H7 (cell line): ENCODE measurements around the gene LSAMP. TPM values are rescaled to one million over a fixed set of nuclear protein-coding genes. Genes with fewer than 3 reads are reported as not detected.
A peak's percentile ranks its signal among the peaks of the same experiment; 100 is the strongest.

Experiments
- DNase-seq: peaks from one replicate; pipeline ENCODE4 v3.0.0; 2012
- H3K27me3 ChIP-seq: 2 replicates; pipeline ENCODE4 v1.6.0; 2011; ENCODE audit warnings: mild to moderate bottlenecking, low read length; ENCODE audit not compliant: control insufficient read depth, insufficient read depth
- H3K36me3 ChIP-seq: replicated peaks from 2 replicates; pipeline ENCODE4 v1.5.1; 2011; ENCODE audit warnings: low read length; ENCODE audit not compliant: control insufficient read depth, insufficient read depth
- H3K4me3 ChIP-seq: 2 replicates; pipeline ENCODE4 v1.5.1; 2011; ENCODE audit warnings: low read depth, mild to moderate bottlenecking, control low read depth, low read length, moderate library complexity; ENCODE audit not compliant: insufficient read depth
- total RNA-seq: library from RNA; depleted of rRNA; stranded (reverse); fragments of >200 nt; shearing (Covaris generic); gene quantifications from 2 replicates; pipeline ENCODE4 v1.2.3, GENCODE V29; 2014

The LSAMP gene
- total RNA-seq, 1 experiment from 2014 or later: 2.6 TPM

DNA sequence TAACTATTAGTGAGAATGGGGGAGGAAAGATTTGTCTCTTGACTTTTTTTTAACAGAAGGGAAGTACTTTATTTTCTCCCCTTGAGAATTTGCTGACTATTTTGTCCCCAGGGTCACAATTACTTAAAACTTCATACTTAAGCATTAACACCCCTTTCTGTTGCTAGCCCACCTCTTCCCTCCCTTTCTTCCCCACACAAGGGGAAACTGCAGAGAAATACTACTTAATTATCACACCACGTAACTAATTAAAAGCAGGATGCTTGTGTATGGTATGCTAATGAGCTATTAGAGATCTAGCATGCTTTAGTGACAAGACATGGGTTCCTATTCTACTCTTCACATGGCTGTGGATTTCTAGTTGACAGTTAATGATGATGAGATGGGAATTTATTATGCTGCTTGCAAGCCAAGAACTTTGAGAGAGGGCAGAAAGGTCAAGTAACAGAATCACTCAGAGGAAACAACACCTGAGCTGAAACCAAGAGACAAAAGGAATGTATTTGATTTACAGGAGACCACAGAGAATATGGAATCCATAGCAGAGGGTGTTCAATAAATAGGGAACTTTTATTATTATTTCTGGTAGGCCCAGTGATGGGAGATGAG is 179.2 kb downstream of the LSAMP start:
- H3K4me3 ChIP-seq: no peak overlapping the region
- DNase-seq: no peak
- H3K27me3 ChIP-seq: peaks cover 5% of the 10 kb centered on the region
- H3K36me3 ChIP-seq: no peaks in the 10 kb centered on the region

DNA sequence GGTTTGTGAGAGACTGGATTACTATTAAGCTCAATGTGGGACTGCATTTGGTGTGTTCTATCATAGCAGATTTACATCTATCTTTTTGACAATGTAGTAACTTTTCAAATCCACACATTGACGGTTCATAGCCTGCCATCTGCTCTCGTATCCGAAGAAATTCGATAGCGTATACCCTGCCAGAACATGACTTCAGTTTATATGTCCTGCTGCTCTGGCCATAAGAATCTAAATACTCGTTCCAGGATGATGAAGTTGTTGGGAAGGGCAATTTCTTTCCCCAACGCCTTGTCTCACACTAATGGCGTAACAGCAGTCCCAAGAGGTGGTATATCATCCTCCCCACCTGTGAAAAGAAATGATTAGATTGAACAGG is 180.0 kb downstream of the LSAMP start:
- Histone ChIP-seq H3K36me3 (no peaks in the 10 kb centered on the region), H3K4me3 (no peak overlapping the region), H3K27me3 (peaks cover 12% of the 10 kb centered on the region)
- DNase-seq: no peak

DNA sequence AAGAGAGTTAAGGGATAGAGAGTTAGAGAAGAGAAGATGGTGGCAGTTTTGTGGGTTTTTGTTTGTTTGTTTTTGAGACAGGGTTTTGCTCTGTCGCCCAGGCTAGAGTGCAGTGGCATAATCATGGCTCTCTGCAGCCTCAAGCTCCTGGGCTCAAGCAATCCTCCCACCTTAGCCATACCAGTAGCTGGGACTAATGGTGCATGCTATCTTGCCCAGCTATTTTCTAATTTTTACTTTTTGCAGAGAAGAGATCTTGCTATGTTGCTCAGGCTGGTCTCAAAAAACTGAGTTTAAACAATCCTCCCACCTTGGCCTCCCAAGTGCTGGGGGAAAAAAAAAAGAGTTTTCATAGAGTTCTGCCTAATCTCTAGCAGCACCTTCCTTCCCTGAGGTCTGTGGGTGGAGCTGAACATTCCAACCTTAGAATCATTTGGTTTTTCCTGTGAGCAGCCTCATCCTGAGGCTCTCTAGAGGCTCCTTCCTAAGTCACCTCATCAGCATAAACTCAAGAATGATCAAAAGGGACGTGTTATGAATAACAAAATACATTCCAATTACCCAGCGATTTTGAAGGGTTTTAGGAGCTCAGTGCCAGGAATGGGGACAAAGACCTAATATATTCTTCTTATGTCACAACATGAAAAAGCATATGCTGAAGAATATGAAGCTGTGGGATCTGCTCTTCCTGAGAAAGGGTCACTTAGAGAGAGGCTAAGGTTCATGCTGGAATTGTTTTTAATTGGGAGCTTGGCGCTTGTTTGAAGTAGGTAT is 180.6 kb downstream of the LSAMP start:
- Histone ChIP-seq H3K27me3 (peaks cover 12% of the 10 kb centered on the region), H3K4me3 (no peak overlapping the region), H3K36me3 (no peaks in the 10 kb centered on the region)
- DNase-seq: no peak

DNA sequence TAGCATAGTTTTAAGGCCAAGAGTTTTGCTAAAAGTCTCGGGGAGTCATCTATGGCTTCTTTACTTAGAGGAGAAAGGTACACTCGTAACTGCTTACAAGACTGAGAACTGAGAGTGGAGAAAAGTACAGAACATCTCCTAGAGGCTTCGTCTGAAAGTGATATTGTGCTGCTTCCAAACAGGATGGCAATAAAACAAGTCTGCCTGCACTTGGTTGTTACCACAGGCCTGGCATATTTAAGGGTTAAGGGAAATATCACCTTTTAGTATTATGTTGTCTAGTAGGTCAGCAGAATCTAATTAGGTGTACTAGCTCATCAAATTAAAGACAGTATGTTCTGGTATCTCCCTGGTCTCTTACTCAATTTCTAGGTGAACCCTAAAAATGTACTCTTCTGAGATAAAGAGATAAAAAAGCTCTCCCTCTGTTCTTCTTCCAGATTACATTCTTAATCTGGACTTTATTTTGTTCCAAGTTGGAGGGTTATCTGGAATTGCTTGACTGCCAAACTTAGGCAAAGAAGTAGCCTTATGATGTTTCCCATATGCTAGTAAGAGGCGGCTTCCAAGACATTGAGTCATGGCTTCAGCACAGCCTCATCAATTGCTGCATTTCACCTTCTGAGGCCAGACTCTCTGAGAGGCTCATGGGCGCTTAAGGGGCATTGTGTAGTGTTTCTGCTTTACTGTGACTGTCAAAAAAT is 181.3 kb downstream of the LSAMP start:
- Histone ChIP-seq H3K4me3 (no peak overlapping the region), H3K27me3 (peaks cover 16% of the 10 kb centered on the region), H3K36me3 (no peaks in the 10 kb centered on the region)
- no peak for DNase-seq

DNA sequence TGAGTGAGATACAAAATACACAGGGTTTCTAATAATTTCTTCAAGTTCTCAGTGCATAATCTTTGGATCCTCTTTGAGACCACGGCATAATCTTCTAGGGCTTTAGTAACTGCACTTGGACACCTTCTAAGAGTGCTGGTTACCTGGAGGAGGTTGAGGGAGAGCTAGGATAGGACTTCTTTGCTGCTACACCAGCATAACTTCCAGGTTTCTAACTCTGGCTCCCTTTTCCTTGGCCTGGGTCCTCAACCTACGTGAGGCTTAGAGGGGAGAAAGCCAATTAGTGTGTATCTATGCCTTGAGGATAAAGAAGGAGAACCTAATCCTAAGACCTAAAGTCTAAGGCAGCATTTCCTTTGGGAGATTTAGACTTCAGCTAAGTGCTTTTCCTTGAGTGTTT is 184.8 kb downstream of the LSAMP start:
- Histone ChIP-seq H3K27me3 (peaks cover 29% of the 10 kb centered on the region), H3K36me3 (no peaks in the 10 kb centered on the region), H3K4me3 (no peak overlapping the region)
- peak; percentile 4 for DNase-seq

DNA sequence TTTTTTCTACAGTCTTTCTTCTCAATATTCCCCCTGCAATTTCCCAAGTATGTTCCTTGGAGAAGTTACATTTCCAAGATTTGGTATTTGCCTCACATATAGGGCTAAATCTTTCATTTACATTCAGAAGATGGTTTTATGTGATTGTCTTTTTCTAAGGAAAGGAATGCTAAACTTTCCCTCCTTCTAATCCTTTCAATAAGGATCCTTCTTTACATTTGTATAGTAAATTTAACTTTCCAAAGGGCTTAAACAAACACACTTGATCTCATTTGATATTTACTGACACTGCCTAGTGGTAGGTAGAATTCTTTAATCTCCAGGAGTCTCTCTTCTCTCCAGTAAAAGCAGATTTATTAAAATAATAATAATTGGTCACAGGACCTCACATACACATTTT is 185.3 kb downstream of the LSAMP start:
- H3K36me3 ChIP-seq: no peaks in the 10 kb centered on the region
- H3K4me3 ChIP-seq: no peak overlapping the region
- peaks cover 29% of the 10 kb centered on the region for H3K27me3 ChIP-seq
- DNase-seq: peak; percentile 3

DNA sequence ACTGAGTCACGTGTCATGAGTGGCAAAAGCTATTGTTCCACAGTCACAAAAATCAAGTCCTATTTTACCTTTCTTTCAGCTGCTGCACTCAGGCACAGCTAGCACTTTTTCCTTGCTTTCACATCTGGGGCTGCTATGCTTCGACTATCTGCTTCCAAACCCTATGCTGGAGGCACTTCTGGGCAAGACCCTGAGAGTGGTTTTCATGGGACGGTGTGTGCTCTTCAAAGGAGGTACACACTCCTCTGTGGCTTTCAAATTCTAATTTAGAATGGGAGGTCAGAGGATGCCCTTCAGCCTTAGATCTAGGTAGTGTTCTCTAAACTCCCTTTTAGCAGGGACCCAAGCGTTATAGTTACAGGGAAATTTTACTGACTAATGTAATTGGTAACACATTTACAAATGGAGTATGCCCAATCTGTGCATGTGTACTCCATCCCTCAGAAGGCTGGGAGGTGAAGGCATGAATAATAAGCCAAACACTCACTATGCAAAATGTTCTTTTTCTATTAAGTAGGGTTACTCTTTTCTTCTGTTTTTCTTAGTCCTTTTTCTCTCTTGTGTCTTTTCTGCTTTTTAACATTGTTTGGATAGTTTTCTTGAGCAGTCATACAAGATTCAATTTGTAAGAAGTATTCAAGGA is 188.3 kb downstream of the LSAMP start:
- no peaks in the 10 kb centered on the region for H3K36me3 ChIP-seq
- peak; percentile 6 for DNase-seq
- peaks cover 29% of the 10 kb centered on the region for H3K27me3 ChIP-seq
- H3K4me3 ChIP-seq: no peak overlapping the region

DNA sequence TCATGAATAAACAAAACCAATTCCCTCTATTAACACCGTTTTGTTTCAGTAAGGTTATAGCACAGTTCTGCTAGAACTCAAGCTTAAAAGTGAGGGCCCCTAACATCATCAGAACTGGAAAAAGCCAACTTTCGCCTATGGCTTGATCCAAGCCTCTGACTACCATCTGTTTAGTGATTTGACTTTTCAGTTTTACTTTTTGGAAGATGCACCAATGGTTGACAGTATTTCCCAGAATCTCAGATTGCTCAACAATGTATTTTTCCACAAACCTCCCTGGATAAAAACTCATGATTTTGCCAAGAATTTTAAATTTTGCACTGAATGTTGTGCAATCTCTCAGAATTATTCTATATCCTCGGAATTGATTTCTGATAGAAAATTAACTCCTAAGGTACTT is 190.7 kb downstream of the LSAMP start:
- H3K4me3 ChIP-seq: no peak overlapping the region
- H3K27me3 ChIP-seq: peaks cover 17% of the 10 kb centered on the region; the same call in 1 of the 2 replicates
- no peak for DNase-seq
- H3K36me3 ChIP-seq: no peaks in the 10 kb centered on the region

DNA sequence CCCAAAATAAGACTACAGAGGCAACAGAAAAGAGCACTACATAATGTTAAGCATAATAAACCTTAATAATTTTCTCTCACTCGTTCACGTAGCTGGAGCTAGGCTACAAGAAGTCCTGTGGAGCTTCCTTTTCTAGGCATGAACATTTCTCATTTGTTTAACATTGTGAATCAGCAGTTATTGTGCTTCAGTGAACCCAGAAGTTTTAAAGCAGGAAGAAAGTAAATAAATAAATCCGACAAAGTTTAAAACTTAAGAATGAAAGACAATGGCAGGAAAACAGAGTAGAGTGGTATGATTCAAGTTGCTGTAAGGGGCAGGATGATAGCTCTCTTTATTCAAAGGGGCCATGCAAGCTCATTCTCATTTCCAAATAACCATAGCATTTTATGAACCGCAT is 191.8 kb downstream of the LSAMP start:
- no peak for DNase-seq
- H3K4me3 ChIP-seq: no peak overlapping the region
- H3K36me3 ChIP-seq: no peaks in the 10 kb centered on the region
- H3K27me3 ChIP-seq: peaks cover 11% of the 10 kb centered on the region; the same call in 1 of the 2 replicates

DNA sequence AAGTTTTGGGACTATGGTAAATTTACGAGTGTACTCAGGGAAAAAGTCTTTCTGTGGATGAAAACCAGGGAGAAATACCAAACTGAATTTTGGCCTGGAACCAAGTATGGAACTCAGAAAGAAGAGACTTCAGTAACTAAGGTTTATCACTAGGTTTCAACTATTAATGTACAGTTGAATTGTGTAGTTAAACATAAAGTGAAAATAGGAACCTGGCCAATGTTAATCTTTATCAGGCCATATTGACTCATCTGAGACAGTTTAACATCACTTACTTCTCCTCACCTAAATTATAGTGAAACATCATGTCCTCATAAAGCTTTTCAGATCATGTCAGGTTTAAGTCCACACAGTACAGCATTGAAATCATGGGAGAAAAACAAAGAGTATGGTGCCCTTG is 197.7 kb downstream of the LSAMP start:
- Histone ChIP-seq H3K36me3 (no peaks in the 10 kb centered on the region), H3K27me3 (no peaks in the 10 kb centered on the region), H3K4me3 (no peak overlapping the region)
- DNase-seq: no peak

DNA sequence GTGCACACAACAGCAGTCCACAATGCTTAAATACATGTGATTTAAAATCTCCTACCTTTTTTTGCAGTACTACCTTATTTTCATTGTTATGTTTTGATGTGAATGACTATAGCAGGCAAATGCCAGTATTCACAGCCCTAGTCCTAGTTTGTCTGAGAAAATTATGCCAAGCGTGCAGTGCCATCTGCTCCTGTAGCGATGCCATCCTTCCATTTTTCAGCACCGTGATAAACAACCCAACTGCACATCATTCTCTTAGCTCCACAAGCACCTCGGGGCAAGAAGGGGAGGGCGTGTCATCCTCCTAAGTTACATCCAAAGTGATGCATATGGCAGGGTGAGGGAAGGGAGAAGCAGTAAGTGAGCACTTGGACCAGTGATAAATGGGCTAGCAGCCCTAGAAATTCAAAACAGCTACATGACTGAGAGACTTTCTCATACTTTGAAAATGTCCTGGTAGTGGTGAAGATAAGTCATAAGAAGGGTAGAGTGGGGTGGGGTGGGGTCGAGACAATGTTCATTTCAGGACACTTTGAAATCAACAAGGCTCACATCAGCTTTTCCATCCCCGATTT is 198.8 kb downstream of the LSAMP start:
- Histone ChIP-seq H3K27me3 (no peaks in the 10 kb centered on the region), H3K4me3 (no peak overlapping the region), H3K36me3 (no peaks in the 10 kb centered on the region)
- DNase-seq: no peak

DNA sequence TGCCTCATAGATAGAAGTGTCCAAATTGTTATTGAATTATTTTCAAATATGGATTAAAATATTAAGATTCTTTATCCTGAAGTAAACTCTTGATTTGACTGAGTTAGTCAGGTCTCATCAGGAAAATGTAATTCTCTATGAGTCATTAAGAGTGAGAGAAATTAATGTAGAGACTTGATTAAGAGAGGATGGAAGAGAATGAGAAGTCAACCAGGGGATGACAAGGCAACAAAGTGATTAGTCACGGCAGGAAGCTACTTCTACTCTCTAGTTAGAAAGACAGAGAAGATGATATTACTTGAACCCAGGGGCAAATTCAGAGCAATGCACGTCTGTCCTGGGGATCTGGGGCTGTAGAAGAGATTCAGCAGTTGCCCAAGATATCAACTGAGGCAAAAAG is 202.5 kb downstream of the LSAMP start:
- no peak for DNase-seq
- H3K4me3 ChIP-seq: no peak overlapping the region
- no peaks in the 10 kb centered on the region for H3K36me3 ChIP-seq
- H3K27me3 ChIP-seq: no peaks in the 10 kb centered on the region

DNA sequence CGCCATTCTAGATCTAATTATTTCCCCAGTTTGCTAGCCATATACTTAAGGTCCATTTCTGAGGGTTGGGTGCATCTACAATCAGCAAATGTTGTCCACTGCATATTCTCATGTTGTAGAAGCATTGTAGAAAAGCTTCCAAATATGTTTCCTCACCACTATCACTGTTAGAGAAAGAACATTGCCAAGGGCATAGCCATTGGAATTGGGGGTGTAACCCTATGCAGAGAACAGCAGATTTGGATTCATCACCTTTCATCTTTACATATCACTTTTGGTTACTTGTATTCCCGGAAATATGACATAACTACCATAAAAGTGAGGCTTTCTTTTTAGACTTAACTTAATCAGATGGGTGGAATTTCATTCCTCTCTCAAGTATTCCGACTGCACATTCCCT is 203.6 kb downstream of the LSAMP start:
- Histone ChIP-seq H3K4me3 (no peak overlapping the region), H3K27me3 (no peaks in the 10 kb centered on the region), H3K36me3 (no peaks in the 10 kb centered on the region)
- DNase-seq: no peak

DNA sequence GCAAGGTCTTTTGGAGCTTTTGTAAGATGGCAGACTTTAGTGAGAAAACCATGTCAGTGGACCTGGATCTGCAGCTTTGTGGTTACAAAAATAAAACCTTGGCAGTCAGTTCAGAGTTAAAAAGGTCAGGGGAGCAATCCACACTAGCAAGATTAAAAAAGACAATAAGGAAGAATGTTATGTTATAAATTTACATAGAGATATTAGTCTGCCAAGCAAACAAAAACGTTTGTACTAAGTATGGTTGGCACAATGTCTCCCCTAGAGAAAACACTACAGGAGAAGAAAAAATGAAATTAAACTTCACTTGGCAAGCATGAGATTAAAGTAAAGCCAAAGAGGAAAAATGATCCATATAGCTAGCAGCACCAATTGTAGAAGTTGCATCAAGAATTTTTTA is 205.0 kb downstream of the LSAMP start:
- no peak for DNase-seq
- no peak overlapping the region for H3K4me3 ChIP-seq
- H3K27me3 ChIP-seq: no peaks in the 10 kb centered on the region
- no peaks in the 10 kb centered on the region for H3K36me3 ChIP-seq
